Measurements from ENCODE around the gene HTT. TPM values are rescaled to one million over a fixed set of nuclear protein-coding genes. Genes with fewer than 3 reads are reported as not detected.

Gene HTT
- total and polyA plus RNA-seq, 2 of the 8 experiments (the other 6 are each of a cell fraction or from before 2014, with no cell fraction given) = 24.0 to 71.0 TPM

GRCh38 chr4:3208826-3209225 is 134.3 kb downstream of the HTT start:
- Histone ChIP-seq H2BK15ac (ENCODE audit: low read length) (no peak overlapping the region), H2BK20ac (ENCODE audit: low read length) (no peak overlapping the region), H2BK120ac (replicated peaks; ENCODE audit: low read depth, low read length) (no peak overlapping the region), H3K9me3 (ENCODE audit: insufficient read depth in 2 of 2, low read depth in 1 of 2, low read length in 1 of 2) (no peaks in the 10 kb centered on the region), H3K18ac (ENCODE audit: extremely low read depth, low read length) (no peak overlapping the region), H3K9ac (replicated peaks in 1 of 4; ENCODE audit: extremely low read depth in 1 of 4, low read depth in 3 of 4, low read length in 3 of 4) (no peak overlapping the region), H3K4ac (replicated peaks; ENCODE audit: insufficient read length, low read depth, low read length) (no peak overlapping the region), H3K4me1 (replicated peaks in 1 of 4; ENCODE audit: control insufficient read depth in 3 of 4, insufficient read depth in 4 of 4, low read length in 3 of 4) (no peaks in the 10 kb centered on the region), H3K14ac (ENCODE audit: insufficient read length) (no peak overlapping the region), H3K79me1 (ENCODE audit: low read depth, low read length) (no peaks in the 10 kb centered on the region), H4K20me1 (replicated peaks in 1 of 2; ENCODE audit: control insufficient read depth in 1 of 2, insufficient read depth in 2 of 2, low read length in 2 of 2) (peaks cover 0 to 2% of the 10 kb centered on the region in 2 experiments), H4K8ac (ENCODE audit: extremely low read depth, insufficient read depth, low read length) (no peak overlapping the region), H3K4me3 (ENCODE audit: extremely low read depth in 1 of 4, insufficient read depth in 2 of 4, low read depth in 3 of 4, low read length in 4 of 4) (no peak overlapping the region), H3K27ac (ENCODE audit: low read depth, low read length) (no peak overlapping the region), H3K27me3 (replicated peaks in 1 of 4; ENCODE audit: control insufficient read depth in 3 of 4, extremely low read depth in 1 of 4, insufficient read depth in 3 of 4, low read length in 3 of 4) (no peaks in the 10 kb centered on the region), H3K23ac (ENCODE audit: insufficient read length) (no peak overlapping the region), H4K91ac (replicated peaks; ENCODE audit: insufficient read length, low read length) (no peak overlapping the region), H3K23me2 (ENCODE audit: low read depth, low read length) (no peaks in the 10 kb centered on the region), H2AK5ac (ENCODE audit: low read depth, low read length) (no peak overlapping the region), H2AFZ (ENCODE audit: low read length) (no peak overlapping the region), H2BK5ac (ENCODE audit: low read depth, low read length) (no peak overlapping the region), H2BK12ac (ENCODE audit: low read depth, low read length) (no peak overlapping the region), H4K5ac (ENCODE audit: insufficient read length, low read depth, low read length) (no peak overlapping the region), H3K56ac (replicated peaks; ENCODE audit: insufficient read length, low read depth, low read length) (no peak overlapping the region), H3K4me2 (ENCODE audit: insufficient read depth in 1 of 2, low read depth in 2 of 2, low read length in 2 of 2) (no peak overlapping the region), H3K36me3 (ENCODE audit: control insufficient read depth in 2 of 4, insufficient read depth in 4 of 4, low read length in 3 of 4) (peaks cover 27 to 52% (median 46%) of the 10 kb centered on the region in 4 experiments), H3K79me2 (ENCODE audit: control insufficient read depth in 1 of 2, insufficient read depth in 2 of 2, low read length in 2 of 2) (no peaks in the 10 kb centered on the region)
- DNase-seq (ENCODE audit: low read depth in 1 of 2, low spot score in 2 of 2) (no peak), FAIRE-seq (no peak)
- ChIA-PET CTCF (ENCODE audit: partially characterized antibody) (interaction anchor here (1.0 to 1.3 kb wide), 2 partner anchors 15 to 17 kb away, joined by 3 read pairs; no protein-coding TSS in a partner anchor), POLR2A (ENCODE audit: partially characterized antibody) (no interaction called here)
- WGBS, 2 experiments (ENCODE audit: extremely low coverage in 1 of 2, insufficient coverage in 1 of 2, insufficient read length in 1 of 2, insufficient replicate concordance in 2 of 2, low coverage in 1 of 2, low lambda C conversion rate in 2 of 2, missing lambda C conversion rate in 1 of 2) = 93% methylated on average over 14 of the region's 14 CpGs; no CpG with 5 or more reads in 1 of the 2 experiments
- TF ChIP-seq RNF2 (IDR thresholded peaks at IDR 0.05; ENCODE audit: borderline replicate concordance, low read depth, low read length, missing control alignments, poor library complexity, severe bottlenecking) (no peak), KDM1A (IDR thresholded peaks at IDR 0.05; ENCODE audit: borderline replicate concordance, low read length) (no peak), KDM5A (IDR thresholded peaks at IDR 0.05; ENCODE audit: low read length) (no peak), TCF12 (IDR thresholded peaks at IDR 0.05; ENCODE audit: low read depth, low read length) (no peak), BACH1 (IDR thresholded peaks at IDR 0.05; ENCODE audit: low read length) (no peak), RFX5 (IDR thresholded peaks at IDR 0.05; ENCODE audit: borderline replicate concordance, low read depth, low read length) (no peak), RAD21 (IDR thresholded peaks at IDR 0.05 in 1 of 2, conservative IDR thresholded peaks at IDR 0.05 in 1 of 2; ENCODE audit: low read depth in 2 of 2, low read length in 2 of 2) (no peak)
